Measurements from ENCODE around the gene KEAP1.

Gene KEAP1

GRCh38 chr19:10452726-10453618 is 50.2 kb downstream of the KEAP1 start:
- TF ChIP-seq CTCF (IDR thresholded peaks at IDR 0.05; ENCODE audit: borderline replicate concordance, control extremely low read depth, extremely low read depth, insufficient read depth, missing control alignments): no peak
- DNase-seq (ENCODE audit: low spot score): no peak
- in situ Hi-C loops (cut with MboI; ENCODE audit: low sequenced_read_pairs, unreplicated experiment): no loop called here

- in situ Hi-C loops (cut with MboI; ENCODE audit: low sequenced_read_pairs, unreplicated experiment): no loop called here
- TF ChIP-seq CTCF (IDR thresholded peaks at IDR 0.05; ENCODE audit: borderline replicate concordance, control extremely low read depth, extremely low read depth, insufficient read depth, missing control alignments): no peak
- DNase-seq (ENCODE audit: low spot score): no peak
These were observed 52.1 kb downstream of the KEAP1 start for GRCh38 chr19:10450853-10451609.

GRCh38 chr19:10450191-10450852 is 52.8 kb downstream of the KEAP1 start:
- no peak for TF ChIP-seq CTCF (IDR thresholded peaks at IDR 0.05; ENCODE audit: borderline replicate concordance, control extremely low read depth, extremely low read depth, insufficient read depth, missing control alignments)
- in situ Hi-C loops (cut with MboI; ENCODE audit: low sequenced_read_pairs, unreplicated experiment): no loop called here
- no peak for DNase-seq (ENCODE audit: low spot score)

GRCh38 chr19:10449037-10449436 is 54.1 kb downstream of the KEAP1 start:
- TF ChIP-seq CTCF (IDR thresholded peaks at IDR 0.05; ENCODE audit: borderline replicate concordance, control extremely low read depth, extremely low read depth, insufficient read depth, missing control alignments): no peak
- no peak for DNase-seq (ENCODE audit: low spot score)
- in situ Hi-C loops (cut with MboI; ENCODE audit: low sequenced_read_pairs, unreplicated experiment): no loop called here

GRCh38 chr19:10442698-10443097 is 60.5 kb downstream of the KEAP1 start:
- TF ChIP-seq CTCF (IDR thresholded peaks at IDR 0.05; ENCODE audit: borderline replicate concordance, control extremely low read depth, extremely low read depth, insufficient read depth, missing control alignments): no peak
- in situ Hi-C loops (cut with MboI; ENCODE audit: low sequenced_read_pairs, unreplicated experiment): no loop called here
- DNase-seq (ENCODE audit: low spot score): no peak

GRCh38 chr19:10439588-10439987 is 63.6 kb downstream of the KEAP1 start:
- DNase-seq (ENCODE audit: low spot score): no peak
- in situ Hi-C loops (cut with MboI; ENCODE audit: low sequenced_read_pairs, unreplicated experiment): no loop called here
- no peak for TF ChIP-seq CTCF (IDR thresholded peaks at IDR 0.05; ENCODE audit: borderline replicate concordance, control extremely low read depth, extremely low read depth, insufficient read depth, missing control alignments)

Data from GM13976 (cell line).